Breast epithelium (tissue), 4 donors: ENCODE results near the gene STRAP. TPM values are rescaled to one million over a fixed set of nuclear protein-coding genes. Genes with fewer than 3 reads are reported as not detected.

Experiments used
- DNase-seq, 2 donors: peaks; one replicate each; pipeline ENCODE4 v3.0.0-alpha.2; 2019; ENCODE audit warnings: low spot score in 2 of 2
- H3K27ac ChIP-seq, 2 donors: fragments of 200-600 bp; sonication (generic) in 1 of 2; one replicate each; pipeline ENCODE4 v1.5.1; 2016 to 2019; ENCODE audit warnings: mild to moderate bottlenecking in 1 of 2
- H3K27me3 ChIP-seq, 2 donors: fragments of 200-600 bp; sonication (generic) in 1 of 2; one replicate each; pipeline versions ENCODE4 v1.5.1 to v1.6.0; 2017 to 2019; ENCODE audit warnings: control low read depth in 1 of 2, mild to moderate bottlenecking in 1 of 2
- H3K36me3 ChIP-seq: fragments of 200-600 bp; one replicate; pipeline ENCODE4 v1.5.1; 2019
- H3K4me1 ChIP-seq, 2 donors: fragments of 200-600 bp; sonication (generic); one replicate each; pipeline ENCODE4 v1.5.1; 2016 to 2019; ENCODE audit warnings: control low read depth in 1 of 2
- H3K4me3 ChIP-seq, 3 donors: fragments of 200-600 bp; sonication (generic); 1 replicate in 2 of 3; 2 replicates in 1 of 3; pipeline ENCODE4 v1.5.1; 2016 to 2019; ENCODE audit warnings: mild to moderate bottlenecking in 3 of 3, moderate library complexity in 2 of 3
- H3K9me3 ChIP-seq, 2 donors: fragments of 200-600 bp; sonication (generic) in 1 of 2; one replicate each; pipeline ENCODE4 v1.5.1; 2016 to 2019; ENCODE audit warnings: control low read depth in 1 of 2
- POLR2A ChIP-seq: fragments of 450-650 bp; IDR thresholded peaks from one replicate; pipeline ENCODE4 v1.6.1; 2016; ENCODE audit warnings: antibody characterized with exemption, mild to moderate bottlenecking, moderate library complexity
- POLR2AphosphoS5 ChIP-seq, 3 donors: sonication (generic); formaldehyde crosslinking; IDR thresholded peaks; one replicate each; pipeline ENCODE4 v1.6.1; 2017; ENCODE audit warnings: antibody characterized with exemption in 3 of 3
- intact Hi-C: fragments of 100-400 bp; cut with DNase I; formaldehyde crosslinking; loops from one replicate; pipeline ENCODE4 v1.15.1; 2023; ENCODE audit warnings: low total_unique reads
- total RNA-seq, 3 donors: library from RNA; depleted of rRNA; stranded (reverse); fragments of >200 nt; gene quantifications; one replicate each; pipeline ENCODE4 v1.1.0, GENCODE V29; 2016
- TF ChIP-seq, protein P1 (sequence below), 3 donors: fragments of 450-650 bp; IDR thresholded peaks; one replicate each; pipeline ENCODE4 v1.5.1; 2016 to 2017; ENCODE audit warnings: antibody characterized with exemption in 3 of 3, mild to moderate bottlenecking in 3 of 3, moderate library complexity in 3 of 3

Gene STRAP
- total RNA-seq, 3 donors from 2014 or later = 50.1 to 60.0 (median 50.8) TPM

GRCh38 chr12:15858353-15858752, 23.8 kb upstream of the STRAP start:
- no peaks in the 10 kb centered on the region for H3K4me1 ChIP-seq
- no peaks in the 10 kb centered on the region for H3K36me3 ChIP-seq
- no peak overlapping the region for H3K27ac ChIP-seq
- intact Hi-C loops = loop anchor here (5.0 kb wide), 1 partner anchor 266 kb away; no protein-coding TSS in a partner anchor
- H3K4me3 ChIP-seq = no peak overlapping the region
- DNase-seq = no peak
- TF ChIP-seq POLR2AphosphoS5 (IDR thresholded peaks at IDR 0.05) = no peak
- TF ChIP-seq POLR2A = no peak
- TF ChIP-seq, protein P1, sequence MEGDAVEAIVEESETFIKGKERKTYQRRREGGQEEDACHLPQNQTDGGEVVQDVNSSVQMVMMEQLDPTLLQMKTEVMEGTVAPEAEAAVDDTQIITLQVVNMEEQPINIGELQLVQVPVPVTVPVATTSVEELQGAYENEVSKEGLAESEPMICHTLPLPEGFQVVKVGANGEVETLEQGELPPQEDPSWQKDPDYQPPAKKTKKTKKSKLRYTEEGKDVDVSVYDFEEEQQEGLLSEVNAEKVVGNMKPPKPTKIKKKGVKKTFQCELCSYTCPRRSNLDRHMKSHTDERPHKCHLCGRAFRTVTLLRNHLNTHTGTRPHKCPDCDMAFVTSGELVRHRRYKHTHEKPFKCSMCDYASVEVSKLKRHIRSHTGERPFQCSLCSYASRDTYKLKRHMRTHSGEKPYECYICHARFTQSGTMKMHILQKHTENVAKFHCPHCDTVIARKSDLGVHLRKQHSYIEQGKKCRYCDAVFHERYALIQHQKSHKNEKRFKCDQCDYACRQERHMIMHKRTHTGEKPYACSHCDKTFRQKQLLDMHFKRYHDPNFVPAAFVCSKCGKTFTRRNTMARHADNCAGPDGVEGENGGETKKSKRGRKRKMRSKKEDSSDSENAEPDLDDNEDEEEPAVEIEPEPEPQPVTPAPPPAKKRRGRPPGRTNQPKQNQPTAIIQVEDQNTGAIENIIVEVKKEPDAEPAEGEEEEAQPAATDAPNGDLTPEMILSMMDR (IDR thresholded peaks at IDR 0.05) = no peak
- H3K9me3 ChIP-seq = no peaks in the 10 kb centered on the region
- H3K27me3 ChIP-seq = no peaks in the 10 kb centered on the region

- H3K4me3 ChIP-seq = no peak overlapping the region
- H3K9me3 ChIP-seq = no peaks in the 10 kb centered on the region
- no peak for DNase-seq
- H3K36me3 ChIP-seq = no peaks in the 10 kb centered on the region
- TF ChIP-seq, protein P1 (IDR thresholded peaks at IDR 0.05) = no peak
- TF ChIP-seq POLR2A (no peak), POLR2AphosphoS5 (IDR thresholded peaks at IDR 0.05) (no peak)
- no peaks in the 10 kb centered on the region for H3K27me3 ChIP-seq
- no peaks in the 10 kb centered on the region for H3K4me1 ChIP-seq
- H3K27ac ChIP-seq = no peak overlapping the region
- intact Hi-C loops = loop anchor here (5.0 kb wide), 1 partner anchor 267 kb away; no protein-coding TSS in a partner anchor
Measured at GRCh38 chr12:15859116-15859515, 23.1 kb upstream of the STRAP start.

GRCh38 chr12:15861404-15861803, 20.8 kb upstream of the STRAP start:
- no peak for DNase-seq
- intact Hi-C loops = no loop called here

DNA sequence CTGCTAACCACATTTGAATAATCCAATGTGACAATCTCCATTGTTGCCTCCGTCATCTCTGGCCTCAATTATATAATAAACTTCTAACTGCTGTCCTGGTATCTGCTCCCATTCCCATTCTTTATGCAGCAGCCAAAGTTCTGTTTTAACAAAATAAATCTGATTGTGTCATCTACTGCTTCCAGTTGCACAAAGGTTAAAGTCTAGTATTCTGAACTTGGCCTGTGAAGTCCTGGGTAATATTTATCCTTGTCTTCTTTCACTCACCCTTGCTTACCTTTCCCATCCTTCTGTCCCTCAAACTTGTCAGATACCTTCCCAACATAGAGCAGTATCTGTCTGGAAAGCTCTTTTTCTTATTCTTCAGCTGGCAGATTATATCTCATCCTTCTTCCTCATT, 19.3 kb upstream of the STRAP start:
- Histone ChIP-seq H3K9me3 (no peaks in the 10 kb centered on the region), H3K4me3 (no peak overlapping the region), H3K27ac (no peak overlapping the region), H3K36me3 (no peaks in the 10 kb centered on the region), H3K27me3 (no peaks in the 10 kb centered on the region), H3K4me1 (no peaks in the 10 kb centered on the region)
- intact Hi-C loops = no loop called here
- no peak for DNase-seq
- TF ChIP-seq, protein P1 (IDR thresholded peaks at IDR 0.05) = no peak
- TF ChIP-seq POLR2AphosphoS5 (IDR thresholded peaks at IDR 0.05) (no peak), POLR2A (no peak)

More at GRCh38 chr12:15861404-15861803, 20.8 kb upstream of the STRAP start:
- Histone ChIP-seq H3K36me3 (no peaks in the 10 kb centered on the region), H3K27me3 (no peaks in the 10 kb centered on the region), H3K4me3 (no peak overlapping the region), H3K4me1 (no peaks in the 10 kb centered on the region), H3K9me3 (no peaks in the 10 kb centered on the region), H3K27ac (no peak overlapping the region)
- TF ChIP-seq POLR2AphosphoS5 (IDR thresholded peaks at IDR 0.05) (no peak), POLR2A (no peak)
- TF ChIP-seq, protein P1 (IDR thresholded peaks at IDR 0.05) = no peak

- Histone ChIP-seq H3K27me3 (no peaks in the 10 kb centered on the region), H3K36me3 (no peaks in the 10 kb centered on the region), H3K27ac (no peak overlapping the region), H3K4me1 (no peaks in the 10 kb centered on the region), H3K9me3 (no peaks in the 10 kb centered on the region), H3K4me3 (no peak overlapping the region)
- intact Hi-C loops = no loop called here
- TF ChIP-seq POLR2A (no peak), POLR2AphosphoS5 (IDR thresholded peaks at IDR 0.05) (no peak)
- TF ChIP-seq, protein P1 (IDR thresholded peaks at IDR 0.05) = no peak
- no peak for DNase-seq
Measured at GRCh38 chr12:15863372-15863771, 18.8 kb upstream of the STRAP start.
